HepG2 (cell line): ENCODE results near the gene DENND4C.

Experiments used
- CC2D1A ChIP-seq: sonication (generic); formaldehyde crosslinking; IDR thresholded peaks from 2 replicates; pipeline ENCODE4 v1.8.1; 2023; ENCODE audit warnings: mild to moderate bottlenecking, missing genetic modification reagents
- FOXA1 ChIP-seq, 2 experiments: fragments of 450-650 bp in 1 of 2; sonication (generic) in 1 of 2; formaldehyde crosslinking in 1 of 2; IDR thresholded peaks; 2 replicates each; pipeline versions ENCODE4 v1.4.0 to v1.6.1; 2016 to 2020; ENCODE audit warnings: missing genetic modification reagents in 1 of 2
- MAFK ChIP-seq, 2 experiments: IDR thresholded peaks in 1 of 2; conservative IDR thresholded peaks in 1 of 2; 2 replicates each; pipeline ENCODE4 v1.6.1; 2011; ENCODE audit warnings: improper control_type of control experiment in 2 of 2, low read length in 2 of 2
- POLR2A ChIP-seq, 2 experiments: IDR thresholded peaks; 2 replicates each; pipeline ENCODE4 v1.6.1; 2011; ENCODE audit warnings: low read depth in 2 of 2, low read length in 2 of 2, mild to moderate bottlenecking in 1 of 2, moderate library complexity in 1 of 2; ENCODE audit not compliant: insufficient read depth in 1 of 2
- SIN3B ChIP-seq: fragments of 150-350 bp; IDR thresholded peaks from 2 replicates; pipeline ENCODE4 v1.6.1; 2014; ENCODE audit warnings: low read length
- TBL1XR1 ChIP-seq: fragments of 150-350 bp; IDR thresholded peaks from 2 replicates; pipeline ENCODE4 v1.6.1; 2014; ENCODE audit warnings: borderline replicate concordance, low read length; ENCODE audit not compliant: partially characterized antibody
- ZBTB1 ChIP-seq: sonication (generic); formaldehyde crosslinking; IDR thresholded peaks from 2 replicates; pipeline ENCODE4 v1.4.0; 2020; ENCODE audit warnings: missing genetic modification reagents, borderline replicate concordance
- TF ChIP-seq, protein P1 (sequence below): sonication (generic); formaldehyde crosslinking; IDR thresholded peaks from 2 replicates; pipeline ENCODE4 v1.5.0; 2020; ENCODE audit warnings: mild to moderate bottlenecking, missing genetic modification reagents, moderate library complexity
- TF ChIP-seq, protein P2 (sequence below): sonication (generic); formaldehyde crosslinking; IDR thresholded peaks from 2 replicates; pipeline ENCODE4 v1.4.0; 2020; ENCODE audit warnings: mild to moderate bottlenecking, missing genetic modification reagents, borderline replicate concordance
- TF ChIP-seq, protein P3 (sequence below): sonication (generic); formaldehyde crosslinking; IDR thresholded peaks from 2 replicates; pipeline ENCODE4 v1.4.0; 2020; ENCODE audit warnings: low read depth, mild to moderate bottlenecking, missing genetic modification reagents

DNA sequence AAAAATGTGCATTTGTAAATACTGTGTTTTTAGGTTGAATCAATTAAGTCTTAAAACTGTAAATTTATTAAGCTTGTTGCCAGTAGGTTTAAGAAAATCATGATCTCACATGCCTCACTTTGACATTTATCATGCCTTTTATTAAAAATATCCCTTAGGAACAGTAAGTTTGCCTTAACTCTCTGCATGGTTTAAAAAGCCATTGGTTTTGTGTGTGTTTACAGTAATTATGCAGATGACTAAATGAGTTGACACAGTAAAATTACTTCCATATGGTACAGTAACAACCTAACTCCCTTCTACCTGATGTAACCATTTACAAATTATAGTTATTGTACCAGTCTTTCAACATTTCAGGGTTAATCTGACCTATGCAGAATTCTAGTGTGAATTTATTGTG lies 143.0 kb downstream of the DENND4C start:
- TF ChIP-seq POLR2A (IDR thresholded peaks at IDR 0.05; ENCODE audit: insufficient read depth in 1 of 2, low read depth in 2 of 2, low read length in 2 of 2) (no peak), ZBTB1 (CRISPR knock-in tag) (no peak), TBL1XR1 (no peak), FOXA1 (IDR thresholded peaks at IDR 0.05) (no peak), FOXA1 (CRISPR knock-in tag; IDR thresholded peaks at IDR 0.05) (no peak), SIN3B (no peak), MAFK (conservative IDR thresholded peaks at IDR 0.05 in 1 of 2, IDR thresholded peaks at IDR 0.05 in 1 of 2; ENCODE audit: low read length in 2 of 2) (no peak), CC2D1A (CRISPR knock-in tag) (no peak)
- TF ChIP-seq, protein P1, sequence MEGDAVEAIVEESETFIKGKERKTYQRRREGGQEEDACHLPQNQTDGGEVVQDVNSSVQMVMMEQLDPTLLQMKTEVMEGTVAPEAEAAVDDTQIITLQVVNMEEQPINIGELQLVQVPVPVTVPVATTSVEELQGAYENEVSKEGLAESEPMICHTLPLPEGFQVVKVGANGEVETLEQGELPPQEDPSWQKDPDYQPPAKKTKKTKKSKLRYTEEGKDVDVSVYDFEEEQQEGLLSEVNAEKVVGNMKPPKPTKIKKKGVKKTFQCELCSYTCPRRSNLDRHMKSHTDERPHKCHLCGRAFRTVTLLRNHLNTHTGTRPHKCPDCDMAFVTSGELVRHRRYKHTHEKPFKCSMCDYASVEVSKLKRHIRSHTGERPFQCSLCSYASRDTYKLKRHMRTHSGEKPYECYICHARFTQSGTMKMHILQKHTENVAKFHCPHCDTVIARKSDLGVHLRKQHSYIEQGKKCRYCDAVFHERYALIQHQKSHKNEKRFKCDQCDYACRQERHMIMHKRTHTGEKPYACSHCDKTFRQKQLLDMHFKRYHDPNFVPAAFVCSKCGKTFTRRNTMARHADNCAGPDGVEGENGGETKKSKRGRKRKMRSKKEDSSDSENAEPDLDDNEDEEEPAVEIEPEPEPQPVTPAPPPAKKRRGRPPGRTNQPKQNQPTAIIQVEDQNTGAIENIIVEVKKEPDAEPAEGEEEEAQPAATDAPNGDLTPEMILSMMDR: no peak
- TF ChIP-seq, protein P2, sequence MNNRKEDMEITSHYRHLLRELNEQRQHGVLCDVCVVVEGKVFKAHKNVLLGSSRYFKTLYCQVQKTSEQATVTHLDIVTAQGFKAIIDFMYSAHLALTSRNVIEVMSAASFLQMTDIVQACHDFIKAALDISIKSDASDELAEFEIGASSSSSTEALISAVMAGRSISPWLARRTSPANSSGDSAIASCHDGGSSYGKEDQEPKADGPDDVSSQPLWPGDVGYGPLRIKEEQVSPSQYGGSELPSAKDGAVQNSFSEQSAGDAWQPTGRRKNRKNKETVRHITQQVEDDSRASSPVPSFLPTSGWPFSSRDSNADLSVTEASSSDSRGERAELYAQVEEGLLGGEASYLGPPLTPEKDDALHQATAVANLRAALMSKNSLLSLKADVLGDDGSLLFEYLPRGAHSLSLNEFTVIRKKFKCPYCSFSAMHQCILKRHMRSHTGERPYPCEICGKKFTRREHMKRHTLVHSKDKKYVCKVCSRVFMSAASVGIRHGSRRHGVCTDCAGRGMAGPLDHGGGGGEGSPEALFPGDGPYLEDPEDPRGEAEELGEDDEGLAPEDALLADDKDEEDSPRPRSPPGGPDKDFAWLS (CRISPR knock-in tag): no peak
- TF ChIP-seq, protein P3, sequence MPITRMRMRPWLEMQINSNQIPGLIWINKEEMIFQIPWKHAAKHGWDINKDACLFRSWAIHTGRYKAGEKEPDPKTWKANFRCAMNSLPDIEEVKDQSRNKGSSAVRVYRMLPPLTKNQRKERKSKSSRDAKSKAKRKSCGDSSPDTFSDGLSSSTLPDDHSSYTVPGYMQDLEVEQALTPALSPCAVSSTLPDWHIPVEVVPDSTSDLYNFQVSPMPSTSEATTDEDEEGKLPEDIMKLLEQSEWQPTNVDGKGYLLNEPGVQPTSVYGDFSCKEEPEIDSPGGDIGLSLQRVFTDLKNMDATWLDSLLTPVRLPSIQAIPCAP (CRISPR knock-in tag): no peak
